ENCODE results near the gene CEP192. TPM values are rescaled to one million over a fixed set of nuclear protein-coding genes. Genes with fewer than 3 reads are reported as not detected.

Gene CEP192
- total and polyA plus RNA-seq, 4 donors: 2.5 to 32.4 (median 10.9) TPM

DNA sequence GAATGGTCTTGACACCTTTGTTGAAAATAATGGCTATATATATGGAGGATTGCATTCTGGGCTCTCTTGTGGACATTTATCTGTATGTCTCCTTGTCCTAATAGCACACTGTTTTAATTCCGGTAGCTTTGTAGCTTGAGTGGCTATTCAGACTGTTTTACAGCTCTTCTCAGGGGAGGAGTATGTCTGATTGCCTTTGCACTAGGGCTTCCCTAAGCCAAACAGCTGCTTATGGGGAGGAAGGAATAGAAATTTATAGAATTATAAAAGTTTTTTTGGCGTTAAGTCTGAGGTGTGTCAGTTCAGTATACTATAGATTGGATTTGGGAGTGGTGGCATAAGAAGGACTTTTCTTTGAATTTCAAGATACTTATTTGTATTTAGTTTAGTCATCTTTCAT is 30.8 kb upstream of the CEP192 start:
- no peak overlapping the region for H3K9ac ChIP-seq (ENCODE audit: low read depth in 1 of 2, low read length in 2 of 2)
- DNase-seq (ENCODE audit: low spot score): no peak
- peaks cover 0 to 3% (median 0%) of the 10 kb centered on the region in 4 donors for H3K4me1 ChIP-seq (ENCODE audit: control insufficient read depth in 4 of 4, insufficient read depth in 4 of 4, low read length in 3 of 4)
- no peaks in the 10 kb centered on the region for H3K27me3 ChIP-seq (ENCODE audit: control insufficient read depth in 4 of 4, insufficient read depth in 4 of 4, low read length in 3 of 4)
- no peak overlapping the region for H3K27ac ChIP-seq (ENCODE audit: low read depth in 1 of 2, low read length in 2 of 2)
- 92% methylated on average over 2 of the region's 2 CpGs for WGBS
- TF ChIP-seq RAD21 (IDR thresholded peaks at IDR 0.05) (no peak), EGR1 (IDR thresholded peaks at IDR 0.05; ENCODE audit: low read depth in 2 of 2) (no peak), GABPA (IDR thresholded peaks at IDR 0.05 in 1 of 2, conservative IDR thresholded peaks at IDR 0.05 in 1 of 2) (no peak), JUND (IDR thresholded peaks at IDR 0.05) (no peak), ATF3 (IDR thresholded peaks at IDR 0.05) (no peak), RXRA (IDR thresholded peaks at IDR 0.05) (no peak), NR2F2 (IDR thresholded peaks at IDR 0.05) (no peak), YY1 (IDR thresholded peaks at IDR 0.05) (no peak), FOXA1 (IDR thresholded peaks at IDR 0.05) (no peak), HNF4A (conservative IDR thresholded peaks at IDR 0.05) (no peak), TAF1 (conservative IDR thresholded peaks at IDR 0.05) (no peak), FOXA2 (IDR thresholded peaks at IDR 0.05) (no peak), HNF4G (IDR thresholded peaks at IDR 0.05) (no peak), SP1 (IDR thresholded peaks at IDR 0.05) (no peak)
- TF ChIP-seq, protein P1, sequence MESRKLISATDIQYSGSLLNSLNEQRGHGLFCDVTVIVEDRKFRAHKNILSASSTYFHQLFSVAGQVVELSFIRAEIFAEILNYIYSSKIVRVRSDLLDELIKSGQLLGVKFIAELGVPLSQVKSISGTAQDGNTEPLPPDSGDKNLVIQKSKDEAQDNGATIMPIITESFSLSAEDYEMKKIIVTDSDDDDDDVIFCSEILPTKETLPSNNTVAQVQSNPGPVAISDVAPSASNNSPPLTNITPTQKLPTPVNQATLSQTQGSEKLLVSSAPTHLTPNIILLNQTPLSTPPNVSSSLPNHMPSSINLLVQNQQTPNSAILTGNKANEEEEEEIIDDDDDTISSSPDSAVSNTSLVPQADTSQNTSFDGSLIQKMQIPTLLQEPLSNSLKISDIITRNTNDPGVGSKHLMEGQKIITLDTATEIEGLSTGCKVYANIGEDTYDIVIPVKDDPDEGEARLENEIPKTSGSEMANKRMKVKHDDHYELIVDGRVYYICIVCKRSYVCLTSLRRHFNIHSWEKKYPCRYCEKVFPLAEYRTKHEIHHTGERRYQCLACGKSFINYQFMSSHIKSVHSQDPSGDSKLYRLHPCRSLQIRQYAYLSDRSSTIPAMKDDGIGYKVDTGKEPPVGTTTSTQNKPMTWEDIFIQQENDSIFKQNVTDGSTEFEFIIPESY (IDR thresholded peaks at IDR 0.05): no peak
- TF ChIP-seq, protein P2, sequence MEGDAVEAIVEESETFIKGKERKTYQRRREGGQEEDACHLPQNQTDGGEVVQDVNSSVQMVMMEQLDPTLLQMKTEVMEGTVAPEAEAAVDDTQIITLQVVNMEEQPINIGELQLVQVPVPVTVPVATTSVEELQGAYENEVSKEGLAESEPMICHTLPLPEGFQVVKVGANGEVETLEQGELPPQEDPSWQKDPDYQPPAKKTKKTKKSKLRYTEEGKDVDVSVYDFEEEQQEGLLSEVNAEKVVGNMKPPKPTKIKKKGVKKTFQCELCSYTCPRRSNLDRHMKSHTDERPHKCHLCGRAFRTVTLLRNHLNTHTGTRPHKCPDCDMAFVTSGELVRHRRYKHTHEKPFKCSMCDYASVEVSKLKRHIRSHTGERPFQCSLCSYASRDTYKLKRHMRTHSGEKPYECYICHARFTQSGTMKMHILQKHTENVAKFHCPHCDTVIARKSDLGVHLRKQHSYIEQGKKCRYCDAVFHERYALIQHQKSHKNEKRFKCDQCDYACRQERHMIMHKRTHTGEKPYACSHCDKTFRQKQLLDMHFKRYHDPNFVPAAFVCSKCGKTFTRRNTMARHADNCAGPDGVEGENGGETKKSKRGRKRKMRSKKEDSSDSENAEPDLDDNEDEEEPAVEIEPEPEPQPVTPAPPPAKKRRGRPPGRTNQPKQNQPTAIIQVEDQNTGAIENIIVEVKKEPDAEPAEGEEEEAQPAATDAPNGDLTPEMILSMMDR (IDR thresholded peaks at IDR 0.05; ENCODE audit: low read depth, low read length, missing input control): no peak
- TF ChIP-seq, protein P3, sequence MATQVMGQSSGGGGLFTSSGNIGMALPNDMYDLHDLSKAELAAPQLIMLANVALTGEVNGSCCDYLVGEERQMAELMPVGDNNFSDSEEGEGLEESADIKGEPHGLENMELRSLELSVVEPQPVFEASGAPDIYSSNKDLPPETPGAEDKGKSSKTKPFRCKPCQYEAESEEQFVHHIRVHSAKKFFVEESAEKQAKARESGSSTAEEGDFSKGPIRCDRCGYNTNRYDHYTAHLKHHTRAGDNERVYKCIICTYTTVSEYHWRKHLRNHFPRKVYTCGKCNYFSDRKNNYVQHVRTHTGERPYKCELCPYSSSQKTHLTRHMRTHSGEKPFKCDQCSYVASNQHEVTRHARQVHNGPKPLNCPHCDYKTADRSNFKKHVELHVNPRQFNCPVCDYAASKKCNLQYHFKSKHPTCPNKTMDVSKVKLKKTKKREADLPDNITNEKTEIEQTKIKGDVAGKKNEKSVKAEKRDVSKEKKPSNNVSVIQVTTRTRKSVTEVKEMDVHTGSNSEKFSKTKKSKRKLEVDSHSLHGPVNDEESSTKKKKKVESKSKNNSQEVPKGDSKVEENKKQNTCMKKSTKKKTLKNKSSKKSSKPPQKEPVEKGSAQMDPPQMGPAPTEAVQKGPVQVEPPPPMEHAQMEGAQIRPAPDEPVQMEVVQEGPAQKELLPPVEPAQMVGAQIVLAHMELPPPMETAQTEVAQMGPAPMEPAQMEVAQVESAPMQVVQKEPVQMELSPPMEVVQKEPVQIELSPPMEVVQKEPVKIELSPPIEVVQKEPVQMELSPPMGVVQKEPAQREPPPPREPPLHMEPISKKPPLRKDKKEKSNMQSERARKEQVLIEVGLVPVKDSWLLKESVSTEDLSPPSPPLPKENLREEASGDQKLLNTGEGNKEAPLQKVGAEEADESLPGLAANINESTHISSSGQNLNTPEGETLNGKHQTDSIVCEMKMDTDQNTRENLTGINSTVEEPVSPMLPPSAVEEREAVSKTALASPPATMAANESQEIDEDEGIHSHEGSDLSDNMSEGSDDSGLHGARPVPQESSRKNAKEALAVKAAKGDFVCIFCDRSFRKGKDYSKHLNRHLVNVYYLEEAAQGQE (IDR thresholded peaks at IDR 0.05): no peak
- TF ChIP-seq, protein P4, sequence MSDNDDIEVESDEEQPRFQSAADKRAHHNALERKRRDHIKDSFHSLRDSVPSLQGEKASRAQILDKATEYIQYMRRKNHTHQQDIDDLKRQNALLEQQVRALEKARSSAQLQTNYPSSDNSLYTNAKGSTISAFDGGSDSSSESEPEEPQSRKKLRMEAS (IDR thresholded peaks at IDR 0.05): no peak
- H3K4me3 ChIP-seq (ENCODE audit: low read depth in 1 of 3, low read length in 3 of 3): no peak overlapping the region
- H3K9me3 ChIP-seq (ENCODE audit: control insufficient read depth in 4 of 4, low read length in 3 of 4): no peaks in the 10 kb centered on the region
- peaks cover 3 to 31% (median 20%) of the 10 kb centered on the region in 4 donors for H3K36me3 ChIP-seq (ENCODE audit: control insufficient read depth in 4 of 4, insufficient read depth in 3 of 4, low read depth in 1 of 4, low read length in 3 of 4)

Measured in liver (tissue), 9 donors.